Fibroblast of lung (primary cell): ENCODE measurements around the gene EPHB2. TPM values are rescaled to one million over a fixed set of nuclear protein-coding genes. Genes with fewer than 3 reads are reported as not detected.

Source experiments
- DNase-seq, 2 donors: peaks; one replicate each; pipeline versions ENCODE4 v3.0.0 to v3.0.0-alpha.2; 2010; ENCODE audit warnings: low read depth in 2 of 2
- H2AFZ ChIP-seq: 2 replicates; pipeline ENCODE4 v1.5.1; 2012; ENCODE audit warnings: low read length, control low read depth, inconsistent platforms
- H3K27ac ChIP-seq: 2 replicates; pipeline ENCODE4 v1.5.1; 2011; ENCODE audit warnings: low read length, control low read depth; ENCODE audit not compliant: insufficient read depth
- H3K27me3 ChIP-seq: 2 replicates; pipeline ENCODE4 v1.5.1; 2011; ENCODE audit warnings: mild to moderate bottlenecking, low read length; ENCODE audit not compliant: control insufficient read depth, insufficient read depth
- H3K36me3 ChIP-seq: 2 replicates; pipeline ENCODE4 v1.5.1; 2011; ENCODE audit warnings: low read length; ENCODE audit not compliant: control insufficient read depth, insufficient read depth
- H3K4me1 ChIP-seq: 2 replicates; pipeline ENCODE4 v1.5.1; 2011; ENCODE audit warnings: low read length; ENCODE audit not compliant: control insufficient read depth, insufficient read depth; ENCODE audit errors: extremely low read depth
- H3K4me2 ChIP-seq: 2 replicates; pipeline ENCODE4 v1.5.1; 2011; ENCODE audit warnings: low read length, control low read depth; ENCODE audit not compliant: insufficient read depth; ENCODE audit errors: extremely low read depth
- H3K4me3 ChIP-seq, 4 experiments: fragments of 200-600 bp in 1 of 4; sonication (generic) in 1 of 4; replicated peaks in 1 of 4; 2 replicates each; pipeline ENCODE4 v1.5.1; 2011 to 2016; ENCODE audit warnings: low read length in 4 of 4, low read depth in 3 of 4, mild to moderate bottlenecking in 3 of 4, control low read depth in 2 of 4, inconsistent platforms in 1 of 4, mixed read lengths in 1 of 4; ENCODE audit not compliant: insufficient read depth in 1 of 4; ENCODE audit errors: control extremely low read depth in 1 of 4
- H3K79me2 ChIP-seq: 2 replicates; pipeline ENCODE4 v1.5.1; 2012; ENCODE audit warnings: mild to moderate bottlenecking, low read length, inconsistent platforms; ENCODE audit not compliant: control insufficient read depth, insufficient read depth
- H3K9ac ChIP-seq: 2 replicates; pipeline ENCODE4 v1.5.1; 2011; ENCODE audit warnings: mild to moderate bottlenecking, low read length, control low read depth; ENCODE audit not compliant: insufficient read depth
- H3K9me3 ChIP-seq: 2 replicates; pipeline ENCODE4 v1.5.1; 2012; ENCODE audit warnings: low read depth, low read length; ENCODE audit not compliant: control insufficient read depth, insufficient read depth
- H4K20me1 ChIP-seq: 2 replicates; pipeline ENCODE4 v1.5.1; 2011; ENCODE audit warnings: low read length; ENCODE audit not compliant: control insufficient read depth, insufficient read depth; ENCODE audit errors: extremely low read depth
- CTCF ChIP-seq, 2 donors: IDR thresholded peaks in 1 of 2; conservative IDR thresholded peaks in 1 of 2; 1 replicate in 1 of 2; 2 replicates in 1 of 2; pipeline ENCODE4 v1.5.1; 2011 to 2012; ENCODE audit warnings: low read length in 2 of 2, control low read depth in 1 of 2, inconsistent platforms in 1 of 2, low read depth in 1 of 2, mild to moderate bottlenecking in 1 of 2
- EZH2 ChIP-seq: IDR thresholded peaks from 2 replicates; pipeline ENCODE4 v1.5.1; 2012; ENCODE audit warnings: low read length, control low read depth, mild to moderate bottlenecking; ENCODE audit errors: missing control alignments
- polyA plus RNA-seq, 2 donors: library from polyadenylated mRNA; depleted of rRNA in 1 of 2; stranded (reverse) in 1 of 2; unstranded in 1 of 2; fragments of >200 nt; gene quantifications; 2 replicates each; pipeline ENCODE4 v1.2.1, GENCODE V29; 2011 to 2012; ENCODE audit warnings: missing spikeins in 1 of 2
- total RNA-seq: library from RNA; depleted of rRNA; stranded (reverse); fragments of >200 nt; gene quantifications from 2 replicates; pipeline ENCODE4 v1.2.1, GENCODE V29; 2014

Gene EPHB2
- total and polyA plus RNA-seq, 2 donors (not counting 1 experiment from before 2014, with no cell fraction given): 4.1 to 11.2 TPM

DNA sequence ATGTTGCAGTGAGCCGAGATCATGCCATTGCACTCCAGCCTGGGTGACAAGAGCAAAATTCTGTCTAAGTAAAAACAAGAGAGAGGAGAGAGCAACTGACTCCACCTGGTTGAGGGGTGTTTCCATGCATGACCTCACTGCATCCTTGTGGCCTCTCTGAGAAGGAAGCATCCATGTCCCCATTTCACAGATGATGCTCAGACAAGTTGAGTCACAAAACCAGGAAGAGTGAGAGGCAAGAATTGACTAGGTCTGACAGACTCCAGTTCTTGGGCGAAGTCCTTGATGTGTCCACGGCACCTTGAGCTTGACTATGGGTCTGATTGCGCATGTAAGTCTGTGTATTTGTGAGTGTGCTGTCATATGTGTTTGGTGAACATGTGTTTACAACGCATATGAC is 156.2 kb downstream of the EPHB2 start:
- TF ChIP-seq EZH2 (no peak), CTCF (conservative IDR thresholded peaks at IDR 0.05 in 1 of 2, IDR thresholded peaks at IDR 0.05 in 1 of 2; ENCODE audit: low read depth in 1 of 2, low read length in 2 of 2) (no peak)
- peaks cover 8% of the 10 kb centered on the region for H3K4me1 ChIP-seq
- H3K27ac ChIP-seq: no peak overlapping the region
- H3K79me2 ChIP-seq: no peaks in the 10 kb centered on the region
- no peak overlapping the region for H3K9ac ChIP-seq
- H3K36me3 ChIP-seq: no peaks in the 10 kb centered on the region
- H2AFZ ChIP-seq: no peak overlapping the region
- no peak overlapping the region for H3K4me3 ChIP-seq
- no peak overlapping the region for H3K4me2 ChIP-seq
- H3K9me3 ChIP-seq: no peaks in the 10 kb centered on the region
- no peaks in the 10 kb centered on the region for H4K20me1 ChIP-seq
- no peak for DNase-seq
- no peaks in the 10 kb centered on the region for H3K27me3 ChIP-seq

GRCh38 chr1:22868331-22868730 is 157.7 kb downstream of the EPHB2 start:
- Histone ChIP-seq H3K27me3 (no peaks in the 10 kb centered on the region), H3K79me2 (no peaks in the 10 kb centered on the region), H3K27ac (no peak overlapping the region), H3K9ac (no peak overlapping the region), H4K20me1 (no peaks in the 10 kb centered on the region), H3K36me3 (no peaks in the 10 kb centered on the region), H2AFZ (no peak overlapping the region), H3K9me3 (no peaks in the 10 kb centered on the region), H3K4me3 (no peak overlapping the region), H3K4me1 (peaks cover 6% of the 10 kb centered on the region), H3K4me2 (no peak overlapping the region)
- TF ChIP-seq EZH2 (no peak), CTCF (conservative IDR thresholded peaks at IDR 0.05 in 1 of 2, IDR thresholded peaks at IDR 0.05 in 1 of 2; ENCODE audit: low read depth in 1 of 2, low read length in 2 of 2) (no peak)
- DNase-seq: peak; percentile 39 to 47

GRCh38 chr1:22869325-22869724 is 158.7 kb downstream of the EPHB2 start:
- no peak for TF ChIP-seq EZH2
- no peak for TF ChIP-seq CTCF (conservative IDR thresholded peaks at IDR 0.05 in 1 of 2, IDR thresholded peaks at IDR 0.05 in 1 of 2; ENCODE audit: low read depth in 1 of 2, low read length in 2 of 2)
- no peaks in the 10 kb centered on the region for H3K79me2 ChIP-seq
- no peaks in the 10 kb centered on the region for H3K27me3 ChIP-seq

More at GRCh38 chr1:22869325-22869724, 158.7 kb downstream of the EPHB2 start:
- Histone ChIP-seq H3K9me3 (no peaks in the 10 kb centered on the region), H3K27ac (no peak overlapping the region), H3K9ac (no peak overlapping the region), H3K4me1 (peaks cover 6% of the 10 kb centered on the region), H2AFZ (no peak overlapping the region), H3K4me2 (no peak overlapping the region), H3K36me3 (no peaks in the 10 kb centered on the region), H3K4me3 (no peak overlapping the region), H4K20me1 (no peaks in the 10 kb centered on the region)
- DNase-seq: no peak
